Measurements from ENCODE around the gene PDIA2. TPM values are rescaled to one million over a fixed set of nuclear protein-coding genes. Genes with fewer than 3 reads are reported as not detected.
"Not testable (repeated sequence)": the region's sequence is repeated elsewhere in the genome, so short reads cannot be mapped to it uniquely, and the experiment has no call there.

The PDIA2 gene
- total RNA-seq, 1 experiment from 2014 or later, result not detected

DNA sequence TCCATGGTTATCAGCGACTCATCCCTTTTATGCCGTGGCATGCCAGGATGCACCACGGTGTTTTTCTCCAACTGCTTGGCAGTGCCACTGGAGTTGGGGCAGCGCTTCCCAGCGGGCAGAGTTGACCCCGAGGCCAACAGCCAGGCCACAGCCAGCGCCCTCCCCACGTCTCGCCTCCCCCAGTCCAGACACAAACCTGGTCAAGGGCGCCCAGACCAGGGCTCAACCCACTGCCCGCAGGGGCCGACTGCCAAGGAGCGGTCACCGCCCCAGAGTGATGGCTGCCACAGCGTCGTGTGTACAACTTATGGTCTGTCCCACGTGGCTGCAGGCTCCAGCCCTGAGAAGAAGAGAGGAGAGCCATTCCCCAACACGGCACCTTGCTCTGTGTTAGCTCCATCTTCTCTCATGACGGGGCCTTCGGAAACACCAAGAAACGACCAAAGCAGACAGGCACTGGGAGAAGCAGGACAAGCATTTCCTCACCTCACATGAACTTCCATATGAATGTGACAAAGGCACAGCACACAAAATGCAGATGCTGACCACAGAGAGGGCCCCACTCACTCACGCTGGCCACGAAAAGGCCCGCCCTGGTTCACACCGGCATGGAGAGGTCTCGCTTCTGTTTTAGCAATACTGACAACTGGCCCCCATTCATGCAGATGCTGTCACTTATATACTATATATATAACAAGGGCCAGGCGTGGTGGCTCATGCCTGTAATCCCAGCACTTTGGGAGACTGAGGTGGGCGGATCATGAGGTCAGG, 42.6 kb downstream of the PDIA2 start:
- TF ChIP-seq, protein P1, sequence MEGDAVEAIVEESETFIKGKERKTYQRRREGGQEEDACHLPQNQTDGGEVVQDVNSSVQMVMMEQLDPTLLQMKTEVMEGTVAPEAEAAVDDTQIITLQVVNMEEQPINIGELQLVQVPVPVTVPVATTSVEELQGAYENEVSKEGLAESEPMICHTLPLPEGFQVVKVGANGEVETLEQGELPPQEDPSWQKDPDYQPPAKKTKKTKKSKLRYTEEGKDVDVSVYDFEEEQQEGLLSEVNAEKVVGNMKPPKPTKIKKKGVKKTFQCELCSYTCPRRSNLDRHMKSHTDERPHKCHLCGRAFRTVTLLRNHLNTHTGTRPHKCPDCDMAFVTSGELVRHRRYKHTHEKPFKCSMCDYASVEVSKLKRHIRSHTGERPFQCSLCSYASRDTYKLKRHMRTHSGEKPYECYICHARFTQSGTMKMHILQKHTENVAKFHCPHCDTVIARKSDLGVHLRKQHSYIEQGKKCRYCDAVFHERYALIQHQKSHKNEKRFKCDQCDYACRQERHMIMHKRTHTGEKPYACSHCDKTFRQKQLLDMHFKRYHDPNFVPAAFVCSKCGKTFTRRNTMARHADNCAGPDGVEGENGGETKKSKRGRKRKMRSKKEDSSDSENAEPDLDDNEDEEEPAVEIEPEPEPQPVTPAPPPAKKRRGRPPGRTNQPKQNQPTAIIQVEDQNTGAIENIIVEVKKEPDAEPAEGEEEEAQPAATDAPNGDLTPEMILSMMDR (conservative IDR thresholded peaks at IDR 0.05; ENCODE audit: low read depth, low read length), result no peak
- TF ChIP-seq EZH2 (IDR thresholded peaks at IDR 0.05; ENCODE audit: borderline replicate concordance, low read depth, low read length, poor library complexity, severe bottlenecking), result no peak
- intact Hi-C loops (cut with micrococcal nuclease; ENCODE audit: unreplicated experiment), result no loop called here
- no peak for DNase-seq (ENCODE audit: low spot score)
- Histone ChIP-seq H3K27me3 (replicated peaks; ENCODE audit: insufficient read depth, low read depth, low read length, poor library complexity) (no peaks in the 10 kb centered on the region), H3K36me3 (ENCODE audit: insufficient read depth, low read length, poor library complexity, severe bottlenecking) (no peaks in the 10 kb centered on the region), H3K9me3 (ENCODE audit: low read depth, low read length, poor library complexity, severe bottlenecking) (no peaks in the 10 kb centered on the region), H3K4me3 (ENCODE audit: low read depth, low read length, poor library complexity, severe bottlenecking) (no peak overlapping the region), H3K27ac (ENCODE audit: low read depth, low read length, poor library complexity, severe bottlenecking) (no peak overlapping the region), H3K4me1 (ENCODE audit: insufficient read depth, low read length, poor library complexity, severe bottlenecking) (peaks cover 12% of the 10 kb centered on the region)
- BruUV-seq (replicated peaks), result no TSS peak
- ChIA-PET POLR2A (ENCODE audit: low non-redundant PET) (no interaction called here), CTCF (no interaction called here)

DNA sequence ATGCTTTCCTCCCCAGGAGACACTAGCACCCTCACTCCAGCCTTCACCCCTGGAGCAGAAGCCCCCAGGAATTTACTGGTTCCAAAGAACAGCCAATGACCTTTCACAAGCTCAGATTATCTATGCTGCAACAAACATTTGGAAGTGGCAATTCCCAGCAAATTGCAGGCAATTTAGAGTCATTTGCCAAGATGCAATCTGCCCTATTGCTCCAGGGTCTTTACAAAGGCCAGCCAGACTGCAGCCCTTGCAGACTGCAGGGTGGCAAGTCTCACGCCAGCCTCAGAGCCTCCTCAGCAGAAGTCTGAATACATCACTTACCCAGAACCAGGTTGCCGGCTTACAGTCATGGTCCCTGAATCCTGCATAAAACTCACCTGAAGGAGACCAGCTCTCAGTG, 47.8 kb downstream of the PDIA2 start:
- POLR2A ChIA-PET (ENCODE audit: low non-redundant PET), result no interaction called here
- Histone ChIP-seq H3K9me3 (ENCODE audit: low read depth, low read length, poor library complexity, severe bottlenecking) (no peaks in the 10 kb centered on the region), H3K4me3 (ENCODE audit: low read depth, low read length, poor library complexity, severe bottlenecking) (no peak overlapping the region), H3K36me3 (ENCODE audit: insufficient read depth, low read length, poor library complexity, severe bottlenecking) (no peaks in the 10 kb centered on the region), H3K27ac (ENCODE audit: low read depth, low read length, poor library complexity, severe bottlenecking) (no peak overlapping the region), H3K4me1 (ENCODE audit: insufficient read depth, low read length, poor library complexity, severe bottlenecking) (no peaks in the 10 kb centered on the region), H3K27me3 (replicated peaks; ENCODE audit: insufficient read depth, low read depth, low read length, poor library complexity) (no peaks in the 10 kb centered on the region)
- BruUV-seq (replicated peaks), result no TSS peak
- intact Hi-C loops (cut with micrococcal nuclease; ENCODE audit: unreplicated experiment), result no loop called here
- DNase-seq (ENCODE audit: low spot score), result no peak
- CTCF ChIA-PET, result no interaction called here
- TF ChIP-seq EZH2 (IDR thresholded peaks at IDR 0.05; ENCODE audit: borderline replicate concordance, low read depth, low read length, poor library complexity, severe bottlenecking), result no peak
- TF ChIP-seq, protein P1 (conservative IDR thresholded peaks at IDR 0.05; ENCODE audit: low read depth, low read length), result no peak

DNA sequence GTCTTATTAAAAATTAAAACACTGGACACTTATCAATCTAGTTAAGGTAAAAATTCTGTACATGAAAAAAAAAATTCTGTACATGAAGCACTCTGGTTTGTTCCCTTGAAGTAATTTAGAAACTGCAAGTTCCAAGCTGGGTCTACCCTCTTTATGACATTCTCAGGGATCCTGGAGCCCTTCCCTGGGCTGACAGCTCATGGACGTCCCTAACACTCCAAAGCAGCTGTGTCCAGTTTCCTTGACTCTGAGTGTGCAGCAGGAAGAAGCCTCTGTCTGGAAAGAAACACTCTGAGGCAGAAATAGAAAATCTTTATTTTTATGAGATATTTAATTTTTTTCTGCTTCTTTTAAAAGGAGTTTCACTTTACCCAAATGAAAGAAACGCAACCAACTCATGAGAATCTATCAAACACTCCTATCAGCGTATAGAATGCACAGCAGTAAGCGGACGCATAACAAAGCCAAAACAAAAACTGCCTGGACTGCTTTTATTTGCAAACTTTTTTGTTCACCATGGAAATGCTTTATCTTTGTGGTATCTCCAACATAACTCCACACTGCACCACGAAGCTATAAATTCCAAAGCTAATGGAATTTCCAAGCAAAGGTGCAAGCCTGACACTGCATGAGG, 48.3 kb downstream of the PDIA2 start:
- CTCF ChIA-PET; H3K36me3 ChIP-seq (ENCODE audit: insufficient read depth, low read length, poor library complexity, severe bottlenecking); H3K27ac ChIP-seq (ENCODE audit: low read depth, low read length, poor library complexity, severe bottlenecking); BruUV-seq (replicated peaks); H3K9me3 ChIP-seq (ENCODE audit: low read depth, low read length, poor library complexity, severe bottlenecking); POLR2A ChIA-PET (ENCODE audit: low non-redundant PET); DNase-seq (ENCODE audit: low spot score); intact Hi-C loops (cut with micrococcal nuclease; ENCODE audit: unreplicated experiment); H3K27me3 ChIP-seq (replicated peaks; ENCODE audit: insufficient read depth, low read depth, low read length, poor library complexity); H3K4me3 ChIP-seq (ENCODE audit: low read depth, low read length, poor library complexity, severe bottlenecking); H3K4me1 ChIP-seq (ENCODE audit: insufficient read depth, low read length, poor library complexity, severe bottlenecking): not testable (repeated sequence)

Data from A673 (cell line).